ENCODE measurements around the gene SH3PXD2A.

SH3PXD2A gene

GRCh38 chr10:103558911-103559310 lies 296.5 kb downstream of the SH3PXD2A start:
- no peak overlapping the region for H3K4me3 ChIP-seq
- TF ChIP-seq CTCF (IDR thresholded peaks at IDR 0.05) = no peak

GRCh38 chr10:103557455-103557854 lies 297.9 kb downstream of the SH3PXD2A start:
- Histone ChIP-seq H3K4me3 (no peak overlapping the region), H3K4me1 (peaks cover 0 to 16% (median 12%) of the 10 kb centered on the region in 4 donors), H3K27me3 (peaks cover 0 to 23% of the 10 kb centered on the region in 2 donors), H3K36me3 (no peaks in the 10 kb centered on the region), H3K9me3 (no peaks in the 10 kb centered on the region), H3K27ac (no peak overlapping the region)
- no peak for TF ChIP-seq CTCF (IDR thresholded peaks at IDR 0.05)
- DNase-seq = no peak
- intact Hi-C loops (cut with DNase I; ENCODE audit: low total_unique reads) = no loop called here

More at GRCh38 chr10:103558911-103559310, 296.5 kb downstream of the SH3PXD2A start:
- DNase-seq = no peak
- peaks cover 0 to 26% of the 10 kb centered on the region in 2 donors for H3K27me3 ChIP-seq
- no peaks in the 10 kb centered on the region for H3K36me3 ChIP-seq
- H3K4me1 ChIP-seq = peaks cover 0 to 16% (median 12%) of the 10 kb centered on the region in 4 donors
- intact Hi-C loops (cut with DNase I; ENCODE audit: low total_unique reads) = no loop called here
- H3K27ac ChIP-seq = no peak overlapping the region
- H3K9me3 ChIP-seq = no peaks in the 10 kb centered on the region

GRCh38 chr10:103556383-103557007 lies 298.9 kb downstream of the SH3PXD2A start:
- H3K27ac ChIP-seq = no peak overlapping the region
- no peaks in the 10 kb centered on the region for H3K9me3 ChIP-seq
- intact Hi-C loops (cut with DNase I; ENCODE audit: low total_unique reads) = no loop called here
- peaks cover 0 to 22% of the 10 kb centered on the region in 2 donors for H3K27me3 ChIP-seq
- H3K36me3 ChIP-seq = no peaks in the 10 kb centered on the region
- TF ChIP-seq CTCF (IDR thresholded peaks at IDR 0.05) = no peak
- no peak for DNase-seq
- H3K4me3 ChIP-seq = no peak overlapping the region
- peaks cover 0 to 16% (median 12%) of the 10 kb centered on the region in 4 donors for H3K4me1 ChIP-seq

GRCh38 chr10:103555712-103556111 lies 299.7 kb downstream of the SH3PXD2A start:
- Histone ChIP-seq H3K27ac (no peak overlapping the region), H3K36me3 (no peaks in the 10 kb centered on the region), H3K27me3 (peaks cover 0 to 18% of the 10 kb centered on the region in 2 donors), H3K4me3 (peak overlapping the region; percentile 44 to 60), H3K9me3 (no peaks in the 10 kb centered on the region), H3K4me1 (peaks cover 0 to 16% (median 12%) of the 10 kb centered on the region in 4 donors)
- intact Hi-C loops (cut with DNase I; ENCODE audit: low total_unique reads) = no loop called here
- no peak for DNase-seq
- no peak for TF ChIP-seq CTCF (IDR thresholded peaks at IDR 0.05)

- Histone ChIP-seq H3K27ac (peak overlapping the region in 1 of 2 donors; percentile 18), H3K4me1 (peaks cover 0 to 16% (median 12%) of the 10 kb centered on the region in 4 donors), H3K27me3 (peaks cover 0 to 14% of the 10 kb centered on the region in 2 donors), H3K4me3 (peak overlapping the region; percentile 44 to 60), H3K36me3 (no peaks in the 10 kb centered on the region), H3K9me3 (no peaks in the 10 kb centered on the region)
- no peak for DNase-seq
- intact Hi-C loops (cut with DNase I; ENCODE audit: low total_unique reads) = no loop called here
- no peak for TF ChIP-seq CTCF (IDR thresholded peaks at IDR 0.05)
These were observed 300.1 kb downstream of the SH3PXD2A start for GRCh38 chr10:103555325-103555649.

Measured in tibial artery (tissue), 4 donors.